Activated CD4-positive, CD25-positive, alpha-beta regulatory T cell treated with anti-CD3 and anti-CD28 coated beads, Interleukin-2, amount 50 U/mL, for 24 hours (primary cell): ENCODE results near the gene EXOC2.
"Not testable (repeated sequence)": the region's sequence is repeated elsewhere in the genome, so short reads cannot be mapped to it uniquely, and the experiment has no call there.

Source experiments
- ATAC-seq, 2 donors: fragments of 150-1000 bp; cut with Tn5 transposase; one replicate each; pipeline ENCODE4 v1.10.0; 2021; ENCODE audit warnings: mild to moderate bottlenecking in 1 of 2, moderate library complexity in 1 of 2

Gene EXOC2

DNA sequence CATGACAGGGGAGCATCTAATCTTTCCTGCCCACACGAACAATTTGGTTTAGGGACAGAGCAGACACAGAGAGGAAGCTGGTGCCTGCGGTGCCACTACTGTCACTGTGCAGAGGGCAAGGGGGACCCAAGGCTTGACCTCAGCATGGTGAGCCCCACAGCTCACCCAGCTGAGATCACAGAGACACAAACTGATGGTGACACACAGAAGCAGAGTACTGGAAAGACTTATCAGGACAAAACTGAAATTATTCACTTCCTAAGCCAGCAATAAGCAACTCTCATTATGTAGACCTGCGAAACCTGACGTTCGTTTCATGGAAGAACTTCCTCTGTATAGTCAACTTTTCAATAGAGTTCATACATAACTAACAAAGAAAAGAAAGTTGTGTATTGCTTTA, 122.1 kb downstream of the EXOC2 start:
- no peak for ATAC-seq

DNA sequence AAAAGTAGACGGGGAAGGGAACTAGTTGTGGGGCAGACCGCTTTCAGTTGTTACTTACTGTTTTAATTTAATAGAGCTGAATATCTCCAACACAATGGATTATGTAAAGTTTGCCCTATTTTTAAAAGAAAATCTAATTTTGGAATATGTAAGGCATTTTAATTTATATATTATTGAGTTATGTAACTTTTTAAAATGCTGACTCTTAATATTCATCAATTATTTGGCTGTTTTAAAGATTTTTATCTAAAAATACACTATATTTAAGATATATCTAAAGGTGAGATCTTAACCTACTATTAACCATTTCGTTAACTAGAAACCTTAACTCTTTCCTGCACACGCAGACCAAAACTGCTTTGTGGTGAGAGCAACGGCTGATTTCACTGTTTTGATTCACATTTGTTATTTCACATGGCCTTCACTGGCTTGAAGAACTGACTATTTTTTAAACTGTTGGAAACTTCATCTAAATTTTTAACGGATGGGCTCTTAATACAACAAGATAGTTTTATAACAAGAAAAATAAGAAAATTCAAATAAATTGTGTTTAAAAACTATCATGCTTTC, 123.9 kb downstream of the EXOC2 start:
- no peak for ATAC-seq

DNA sequence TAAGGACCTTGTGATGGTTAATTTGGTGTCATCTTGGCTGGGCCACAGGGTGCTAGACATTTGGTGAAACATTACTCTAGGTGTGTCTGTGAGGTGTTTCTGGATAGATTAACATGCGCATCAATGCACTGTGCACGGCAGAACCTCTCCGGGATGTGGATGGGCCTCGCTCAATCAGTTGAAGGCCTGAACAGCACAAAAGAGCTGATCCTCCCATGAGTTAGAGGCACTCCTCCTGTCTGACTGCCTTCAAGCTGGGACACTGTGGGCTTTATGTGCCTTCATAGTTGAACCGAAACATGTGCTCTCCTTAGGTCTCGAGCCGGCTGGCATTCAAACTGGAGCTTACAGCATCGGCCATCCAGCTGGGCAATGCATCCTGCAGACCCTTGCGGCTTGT, 124.9 kb downstream of the EXOC2 start:
- no peak for ATAC-seq

DNA sequence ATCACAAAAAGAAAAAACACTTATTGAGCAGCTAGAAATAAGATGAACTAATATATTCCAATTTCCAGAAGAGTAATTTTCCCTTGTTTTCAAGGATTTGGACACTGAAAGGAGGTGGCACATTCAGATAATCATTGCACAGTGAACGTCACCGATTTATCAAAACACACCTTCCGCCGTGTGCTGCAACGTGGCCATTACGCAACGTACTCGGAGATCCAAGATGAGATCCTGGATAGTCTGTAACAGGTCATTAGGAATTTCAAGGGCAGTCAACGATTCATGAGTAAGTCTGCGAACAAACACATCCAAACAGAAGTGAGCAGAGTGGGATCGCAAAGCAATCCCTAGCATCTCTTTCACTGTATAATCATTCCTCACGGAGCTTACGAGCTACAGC, 129.1 kb downstream of the EXOC2 start:
- no peak for ATAC-seq

DNA sequence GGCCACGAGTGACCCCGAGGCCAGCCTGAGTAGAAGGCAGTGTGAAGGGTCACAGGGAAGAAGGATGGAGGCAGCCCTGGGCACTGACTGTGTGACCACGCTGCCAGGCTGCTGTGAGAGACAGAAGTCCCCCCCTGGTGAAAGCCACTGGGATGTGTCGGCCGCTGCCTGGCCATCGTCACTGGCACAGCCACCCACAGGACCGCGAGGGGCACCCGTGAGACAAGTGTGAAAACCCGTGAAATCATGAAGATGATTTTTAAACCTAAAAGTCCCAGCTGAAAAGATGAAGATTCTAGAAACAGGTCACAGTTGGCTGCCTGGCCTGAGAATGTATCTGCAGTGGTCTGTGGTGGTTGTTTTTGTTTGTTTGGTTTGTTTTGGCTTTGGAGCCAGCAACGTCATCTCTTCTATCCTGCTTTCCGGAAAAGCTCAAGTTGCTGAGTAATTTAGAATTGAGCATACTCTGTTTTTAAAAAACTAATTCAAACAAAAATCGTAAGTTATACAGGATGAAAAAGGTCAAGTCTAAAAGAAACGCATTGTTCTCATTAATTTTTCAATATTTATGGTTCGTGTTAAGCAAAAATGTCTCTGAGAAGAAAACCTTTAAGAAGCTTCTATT, 130.8 kb downstream of the EXOC2 start:
- no peak for ATAC-seq

DNA sequence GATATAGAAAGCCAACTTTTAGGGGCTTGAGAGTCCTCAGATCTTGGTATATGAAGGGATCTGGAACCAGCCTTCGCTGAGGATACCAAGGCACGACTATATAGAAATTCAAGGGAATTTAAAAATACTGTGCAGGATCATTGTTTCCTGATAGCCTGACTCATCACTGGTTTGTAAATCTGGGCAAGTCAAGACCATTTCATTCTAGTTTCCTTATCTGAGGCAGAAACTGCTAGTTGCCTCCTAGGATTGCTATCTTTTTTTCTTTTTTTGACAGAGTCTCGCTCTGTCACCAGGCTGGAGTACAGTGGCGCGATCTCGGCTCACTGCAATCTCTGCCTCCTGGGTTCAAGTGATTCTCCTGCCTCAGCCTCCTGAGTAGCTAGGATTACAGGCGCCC, 131.6 kb downstream of the EXOC2 start:
- not testable (repeated sequence) for ATAC-seq

DNA sequence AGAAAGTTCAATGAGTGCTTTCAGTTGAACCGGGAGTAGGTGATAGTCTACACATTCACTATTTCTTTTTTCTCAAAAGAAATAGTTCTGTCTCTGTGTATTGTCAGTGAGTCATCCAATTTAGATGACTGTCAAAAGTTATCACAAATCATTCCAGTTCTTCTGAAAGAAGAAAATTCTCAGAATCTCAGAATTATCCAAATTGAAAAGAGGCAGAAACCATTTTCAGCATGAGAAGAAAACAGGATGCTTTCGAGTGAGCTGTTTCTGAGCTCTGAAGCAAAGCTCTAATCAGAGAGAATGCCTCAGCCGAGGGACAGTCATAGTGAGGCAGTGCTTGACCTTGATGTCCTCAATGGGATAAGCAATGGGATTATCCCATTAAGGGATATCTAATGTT, 134.0 kb downstream of the EXOC2 start:
- ATAC-seq, result peak; percentile 87 to 89

DNA sequence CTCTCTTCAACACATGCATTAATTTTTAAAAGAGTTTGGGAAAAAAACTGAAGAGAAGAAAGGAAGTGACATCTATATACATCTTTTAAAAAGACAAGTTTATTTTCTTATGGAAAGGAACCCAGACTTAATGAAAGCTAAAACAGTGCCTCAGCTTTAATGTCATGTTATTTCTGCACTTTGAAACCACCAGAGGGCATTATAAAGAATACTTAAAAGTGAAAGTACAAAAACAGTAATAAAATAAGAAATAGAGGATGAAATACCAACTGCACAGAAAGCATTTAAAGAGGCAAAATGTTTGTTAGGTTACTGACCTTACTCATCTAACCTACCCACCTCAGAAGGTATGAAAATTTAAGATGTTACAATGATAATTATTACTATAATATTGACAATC, 134.8 kb downstream of the EXOC2 start:
- ATAC-seq, result no peak

DNA sequence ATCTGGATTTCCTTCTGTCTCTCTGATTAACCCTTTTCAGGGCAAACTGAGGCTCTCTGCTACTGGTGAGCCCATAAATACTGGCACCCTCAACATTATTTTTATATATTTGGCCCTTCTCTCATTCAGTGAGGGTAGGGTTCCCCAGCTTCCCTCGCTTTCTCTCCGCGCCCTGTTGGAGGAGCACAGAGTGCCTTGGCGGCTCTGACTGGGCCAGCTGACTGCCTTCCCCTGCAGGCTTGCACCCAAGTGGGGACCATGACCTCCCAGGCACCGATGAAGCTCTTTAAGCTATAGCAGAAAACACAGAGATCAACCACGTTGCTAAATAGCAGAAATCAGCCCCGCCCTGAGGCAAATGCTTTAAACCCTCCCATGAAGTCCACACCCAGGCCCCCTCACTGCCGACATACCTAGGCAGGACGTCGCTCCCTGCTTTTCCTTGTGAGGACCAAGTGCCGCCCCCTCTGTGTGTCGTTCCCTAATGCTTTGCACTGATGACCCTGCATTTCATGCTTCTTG, 141.0 kb downstream of the EXOC2 start:
- ATAC-seq, result no peak

DNA sequence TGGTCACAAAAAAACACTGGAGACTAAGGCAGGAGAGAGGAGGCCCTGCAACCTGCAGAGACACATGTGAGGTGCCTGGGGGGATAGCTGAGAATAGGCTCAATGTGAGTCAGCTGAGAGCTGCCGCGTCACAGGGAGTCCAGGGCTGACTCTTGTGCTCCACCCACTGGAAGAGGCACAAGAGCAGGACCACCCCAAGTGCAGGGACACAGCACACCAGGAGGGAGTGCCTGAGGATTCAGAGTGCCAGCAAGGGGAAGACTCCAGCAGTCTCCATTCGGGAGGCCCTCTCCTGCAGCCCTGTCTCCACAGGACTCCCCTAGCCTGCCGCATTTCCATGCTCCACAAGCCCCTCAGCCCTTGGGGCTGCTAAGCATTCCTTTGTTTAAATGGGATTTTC, 141.5 kb downstream of the EXOC2 start:
- ATAC-seq, result peak in 1 of 2 donors; percentile 45

DNA sequence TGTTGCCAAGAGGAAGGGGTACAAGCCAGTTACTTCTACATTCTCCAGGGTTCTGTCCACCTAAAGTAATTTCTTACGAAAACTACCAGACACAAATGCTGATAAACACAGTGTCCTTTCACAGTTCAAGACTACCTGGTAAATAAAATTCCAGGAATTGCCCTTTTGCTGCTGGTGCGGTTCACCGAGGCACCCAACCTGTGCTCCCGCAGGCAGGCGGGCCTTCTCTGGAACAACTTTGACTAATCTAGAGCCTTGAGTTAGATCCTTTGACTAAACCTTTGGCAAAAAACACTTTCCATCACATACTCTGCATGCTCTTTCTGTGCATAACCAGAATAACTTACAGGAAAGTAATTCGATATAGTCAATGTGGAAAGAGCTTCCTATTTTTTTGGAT, 143.0 kb downstream of the EXOC2 start:
- no peak for ATAC-seq

DNA sequence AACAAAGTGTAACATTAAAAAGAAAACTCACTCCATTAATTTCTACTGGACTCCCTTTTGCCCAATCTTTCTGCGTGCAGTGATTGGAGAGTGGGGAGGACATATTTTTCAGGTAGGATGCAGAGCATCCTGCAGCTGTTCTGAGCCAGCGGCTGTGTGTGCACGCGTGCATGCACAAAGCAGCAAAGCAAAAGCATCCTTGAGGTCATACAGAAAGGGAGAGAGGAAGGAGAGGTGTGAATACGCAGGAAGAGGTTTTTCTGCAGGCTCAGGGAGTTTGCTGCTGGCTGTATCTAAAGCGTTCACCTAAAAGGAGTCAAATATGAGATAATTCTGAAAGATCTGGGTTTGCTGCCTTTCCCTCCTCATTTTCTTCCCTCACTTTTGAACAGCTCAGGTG, 144.4 kb downstream of the EXOC2 start:
- ATAC-seq, result peak; percentile 66

DNA sequence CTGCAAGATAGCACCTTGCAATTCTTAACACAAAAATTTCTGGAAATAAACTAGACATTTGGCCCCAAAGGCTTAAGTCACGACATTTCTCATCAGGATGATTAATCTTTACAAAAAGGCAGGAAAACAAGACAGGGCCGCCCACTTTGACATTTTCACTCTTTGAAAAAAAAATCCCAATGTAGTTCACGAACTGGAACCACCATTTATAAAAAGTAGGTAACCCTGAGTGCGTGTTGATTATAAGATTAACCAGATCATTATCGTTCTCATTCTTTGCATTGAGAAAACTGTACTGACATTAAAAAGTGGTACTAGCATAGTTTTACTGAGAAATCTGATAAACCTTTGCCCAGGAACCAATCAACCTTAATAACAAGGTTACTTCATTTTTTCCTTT, 144.8 kb downstream of the EXOC2 start:
- ATAC-seq, result peak; percentile 70 to 76

DNA sequence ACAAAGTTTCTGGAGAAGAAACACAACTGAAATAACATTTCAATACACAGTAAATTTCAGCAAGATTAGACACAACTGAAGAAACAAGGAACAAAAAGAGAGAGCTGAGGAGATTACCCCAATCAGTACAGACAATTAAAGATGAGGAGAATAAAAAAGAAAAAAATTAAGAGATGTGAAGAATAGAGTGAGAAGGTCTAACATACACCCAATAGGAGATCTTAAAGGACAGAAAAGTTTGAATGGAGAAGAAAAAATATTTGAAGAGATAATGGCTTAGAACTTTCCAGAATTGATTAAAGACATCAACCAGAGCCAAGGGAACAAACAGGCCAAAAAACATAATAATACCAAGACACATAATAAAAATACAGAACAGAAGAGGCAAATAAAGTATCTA, 152.4 kb downstream of the EXOC2 start:
- no peak for ATAC-seq

DNA sequence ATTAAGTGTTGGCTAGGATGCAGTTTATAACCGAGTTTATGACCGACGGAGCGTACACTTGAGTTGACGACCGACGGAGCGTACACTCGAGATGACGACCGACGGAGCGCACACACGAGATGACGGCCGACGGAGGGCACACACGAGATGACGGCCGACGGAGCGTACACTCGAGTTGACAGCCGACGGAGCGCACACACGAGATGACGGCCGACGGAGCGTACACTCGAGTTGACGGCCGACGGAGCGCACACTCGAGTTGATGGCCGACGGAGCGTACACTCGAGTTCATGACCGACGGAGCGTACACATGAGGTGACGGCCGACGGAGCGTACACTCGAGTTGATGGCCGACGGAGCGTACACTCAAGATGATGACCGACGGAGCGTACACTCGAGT, 155.8 kb downstream of the EXOC2 start:
- no peak for ATAC-seq

DNA sequence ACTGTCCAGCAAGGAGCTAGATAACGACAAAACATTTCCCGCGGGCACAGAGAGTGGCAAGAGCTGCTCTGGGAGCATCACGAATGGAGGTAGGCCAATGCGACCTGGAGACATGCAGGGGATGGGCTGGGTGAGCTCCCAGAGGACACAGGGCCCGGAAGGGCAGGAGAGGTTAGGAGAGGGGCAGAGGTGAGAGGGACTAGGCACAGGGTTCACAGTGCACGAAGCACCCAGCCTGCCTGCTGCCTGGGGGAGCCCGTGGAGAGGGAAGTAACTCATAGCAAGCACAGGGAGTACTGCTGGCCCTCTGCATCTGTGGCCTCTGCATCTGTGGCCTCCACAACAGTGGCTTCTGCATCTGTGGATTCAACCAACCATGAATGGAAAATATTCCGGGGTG, 162.5 kb downstream of the EXOC2 start:
- ATAC-seq, result no peak

DNA sequence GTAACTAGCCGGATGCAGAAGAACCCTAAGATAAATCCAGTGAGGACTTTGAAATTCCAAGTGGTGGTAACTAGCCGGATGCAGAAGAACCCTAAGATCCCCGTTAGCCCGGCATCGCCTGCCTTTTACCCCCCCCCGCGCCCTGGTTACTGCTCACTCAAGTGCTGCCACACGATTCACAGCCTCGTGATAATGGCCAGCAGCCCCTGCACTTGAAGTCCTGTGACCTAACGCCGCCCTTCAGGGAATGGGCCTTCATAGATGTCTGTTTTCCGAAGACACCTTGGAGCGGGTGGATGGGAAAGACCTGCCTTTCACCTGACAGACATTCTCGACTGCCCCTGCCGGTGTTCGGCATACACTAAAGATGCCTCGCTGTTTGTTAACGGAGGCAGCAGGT, 163.9 kb downstream of the EXOC2 start:
- no peak for ATAC-seq

DNA sequence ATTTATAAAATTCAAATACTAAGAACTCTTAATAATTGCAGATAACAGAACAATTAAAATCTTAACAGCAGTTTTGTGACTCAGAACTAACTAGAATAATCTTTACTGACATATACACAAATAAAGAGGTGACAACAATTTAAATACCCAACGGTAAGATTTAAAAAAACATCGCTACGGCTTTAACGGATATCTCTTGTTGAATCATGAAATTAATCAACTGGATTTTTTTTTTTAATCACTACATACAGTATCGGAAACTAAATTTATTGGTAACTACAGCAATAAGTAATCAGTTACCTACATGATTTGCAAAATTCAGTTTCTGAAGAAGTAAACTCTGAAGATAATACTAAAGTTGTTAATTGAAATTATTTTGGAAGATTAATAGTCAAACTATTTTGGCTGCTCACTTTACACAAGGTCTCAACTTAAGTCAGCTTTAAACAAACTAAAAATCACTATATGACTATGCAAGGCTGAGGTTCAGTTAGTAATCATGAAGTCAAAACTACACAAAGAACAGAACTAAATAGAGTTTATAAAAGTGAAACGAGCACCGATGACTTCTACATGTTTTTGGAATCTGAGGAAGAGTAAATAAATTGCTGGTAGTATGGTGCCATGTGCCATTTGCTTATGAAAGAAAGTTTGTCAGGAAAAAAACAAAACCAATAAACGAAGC, 164.8 kb downstream of the EXOC2 start:
- ATAC-seq, result peak; percentile 85 to 95

DNA sequence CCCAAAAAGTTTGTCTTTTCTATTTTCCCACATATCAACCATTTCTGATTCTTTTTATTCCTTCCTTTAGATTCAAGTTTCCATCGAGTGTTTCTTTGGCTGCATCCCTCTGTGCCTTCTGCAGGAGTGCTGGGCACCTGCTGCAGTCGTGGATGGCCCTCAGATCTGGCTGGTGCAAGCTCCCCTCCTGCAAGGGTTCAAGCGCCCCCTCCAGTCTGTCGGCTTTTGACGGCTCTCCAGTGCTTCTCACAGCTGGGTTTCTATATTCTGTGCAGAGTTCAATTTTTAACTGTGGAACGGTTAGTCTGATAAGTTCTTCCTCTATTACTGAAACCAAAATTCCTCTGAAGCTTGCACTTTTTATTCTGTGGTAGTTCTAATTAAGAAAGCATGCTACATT, 168.1 kb downstream of the EXOC2 start:
- ATAC-seq, result no peak

DNA sequence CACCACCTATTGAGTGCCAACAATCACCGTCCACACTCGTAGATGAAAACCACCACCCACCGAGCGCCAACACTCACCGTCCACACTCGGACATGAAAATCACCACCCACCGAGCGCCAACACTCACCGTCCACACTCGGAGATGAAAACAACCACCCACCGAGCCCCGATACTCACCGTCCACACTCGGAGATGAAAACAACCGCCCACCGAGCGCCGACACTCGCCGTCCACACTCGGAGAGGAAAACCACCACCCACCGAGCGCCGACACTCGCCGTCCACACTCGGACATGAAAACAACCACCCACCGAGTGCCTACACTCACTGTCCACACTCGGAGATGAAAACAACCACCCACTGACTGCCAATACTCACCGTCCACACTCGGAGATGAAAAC, 172.1 kb downstream of the EXOC2 start:
- no peak for ATAC-seq

DNA sequence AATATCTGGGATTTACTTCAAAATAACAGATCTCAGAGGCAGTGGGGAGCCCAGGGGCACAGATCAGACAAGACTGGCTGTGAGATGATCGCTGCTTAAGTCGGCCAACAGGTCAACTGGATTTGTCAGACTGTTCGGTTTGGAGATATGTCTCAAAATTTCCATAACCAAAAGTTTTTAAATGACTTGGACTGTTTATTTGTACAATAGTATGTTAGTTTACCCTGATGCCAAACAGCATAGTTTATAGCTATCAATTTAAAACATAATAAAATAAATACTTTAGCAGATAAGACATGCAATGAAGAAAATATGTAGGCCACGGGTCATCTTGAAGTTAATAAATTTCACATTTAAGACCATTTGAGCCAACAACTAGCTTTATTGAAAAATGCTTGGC, 174.7 kb downstream of the EXOC2 start:
- ATAC-seq, result no peak

DNA sequence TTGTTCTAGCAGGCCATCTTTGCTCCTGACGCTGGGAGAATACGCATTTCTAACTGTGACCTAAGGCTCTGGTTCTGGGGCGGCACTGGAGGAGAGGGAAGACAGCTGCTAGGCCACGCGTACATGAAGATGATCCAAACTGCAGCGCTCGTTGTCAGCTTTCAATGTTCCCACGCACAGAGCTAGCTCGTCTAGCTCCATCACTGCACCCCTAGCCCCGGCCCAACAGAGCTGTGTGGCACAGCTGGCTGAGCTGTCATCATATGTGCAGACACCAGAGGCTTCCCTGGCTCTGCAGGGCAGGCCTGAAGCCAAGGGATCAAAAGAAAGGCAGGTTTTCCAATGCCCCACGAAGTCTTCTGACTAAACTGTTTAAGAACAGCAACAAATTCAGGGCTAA, 176.7 kb downstream of the EXOC2 start:
- no peak for ATAC-seq

DNA sequence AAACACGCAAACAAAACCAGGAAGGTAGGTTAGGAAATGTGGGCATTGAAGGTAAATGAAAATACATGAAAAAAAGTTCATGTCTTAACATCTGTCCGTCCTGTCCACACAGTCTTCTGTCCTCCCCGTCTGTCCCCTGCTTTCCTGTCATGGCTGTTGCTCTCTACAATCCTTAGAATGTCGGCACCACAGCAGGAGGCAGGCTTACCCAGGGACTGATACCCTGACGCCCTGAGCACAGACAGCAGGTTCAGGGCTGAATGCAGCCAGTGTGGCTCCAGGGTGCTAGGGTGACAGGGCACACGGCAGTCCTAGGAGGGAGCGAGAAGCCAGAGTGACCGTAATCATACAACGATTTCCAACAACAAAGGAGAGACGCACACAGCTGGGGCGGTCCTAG, 177.7 kb downstream of the EXOC2 start:
- ATAC-seq, result no peak

DNA sequence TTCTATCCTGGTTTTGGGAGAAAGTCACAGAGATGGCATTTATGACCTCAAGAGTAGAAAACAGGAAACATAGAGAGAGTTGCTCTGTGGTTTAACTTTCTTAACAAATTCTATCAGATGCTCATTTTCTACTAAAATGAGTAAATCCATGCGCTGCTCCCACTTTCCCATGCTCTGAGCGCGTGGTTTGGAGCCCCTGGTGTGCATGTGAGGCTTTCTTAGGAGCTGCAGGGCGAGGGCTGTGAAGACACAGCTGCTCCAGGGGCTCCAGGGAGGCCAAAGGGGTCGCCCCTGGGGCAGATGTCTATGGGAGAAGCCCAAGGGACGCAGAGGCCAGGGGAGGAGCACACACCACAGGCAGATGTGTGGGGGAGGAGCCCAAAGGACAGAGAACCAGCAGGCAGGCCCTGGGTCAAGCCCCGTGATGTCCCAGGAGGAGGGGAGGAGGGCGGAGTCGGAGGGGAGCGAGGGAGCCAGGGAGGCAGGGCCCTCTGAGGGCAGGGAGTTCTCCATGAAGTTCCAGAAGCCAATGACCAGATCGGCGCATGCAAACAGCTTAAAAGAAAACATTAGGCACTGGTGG, 178.5 kb downstream of the EXOC2 start:
- no peak for ATAC-seq
